Measurements from ENCODE around the gene PLXNA2. TPM values are rescaled to one million over a fixed set of nuclear protein-coding genes. Genes with fewer than 3 reads are reported as not detected.

PLXNA2 gene
- total RNA-seq, 1 experiment from 2014 or later = 69.7 TPM

- Mint-ChIP-seq H3K4me1 (ENCODE audit: insufficient read depth, unreplicated experiment) (no peaks in the 10 kb centered on the region), H3K27ac (ENCODE audit: low read depth, unreplicated experiment) (peak overlapping the region; percentile 16), H3K27me3 (ENCODE audit: insufficient read depth, unreplicated experiment) (no peaks in the 10 kb centered on the region), H3K9me3 (ENCODE audit: unreplicated experiment) (no peaks in the 10 kb centered on the region), H3K4me3 (ENCODE audit: unreplicated experiment) (no peak overlapping the region), H3K36me3 (ENCODE audit: insufficient read depth, unreplicated experiment) (peaks cover 63% of the 10 kb centered on the region)
- no TSS peak for BruUV-seq (replicated peaks)
- ChIA-PET POLR2A (interaction anchor here (1.1 to 1.4 kb wide), 3 partner anchors 9 to 208 kb away, joined by 3 to 6 read pairs (median 3); partner anchors contain the start of gene PLXNA2), CTCF (interaction anchor here (0.6 to 16.5 kb wide), 13 partner anchors 10 to 1317 kb away, joined by 3 to 347 read pairs (median 4); partner anchors contain the start of gene PLXNA2)
- no peak for TF ChIP-seq CTCF (IDR thresholded peaks at IDR 0.05; ENCODE audit: unreplicated experiment)
- intact Hi-C loops (cut with micrococcal nuclease) = loop anchor here (1.0 to 5.0 kb wide), 2 partner anchors 55 to 208 kb away; no protein-coding TSS in a partner anchor
- no peak for DNase-seq (ENCODE audit: unreplicated experiment)
Observed at GRCh38 chr1:208036918-208037766, 207.0 kb downstream of the PLXNA2 start.

GRCh38 chr1:208036106-208036808, 207.9 kb downstream of the PLXNA2 start:
- CTCF ChIA-PET = interaction anchor here (0.6 to 16.5 kb wide), 23 partner anchors 9 to 1347 kb away, joined by 3 to 347 read pairs (median 4); partner anchors contain the start of gene PLXNA2
- peaks cover 63% of the 10 kb centered on the region for H3K36me3 Mint-ChIP-seq (ENCODE audit: insufficient read depth, unreplicated experiment)
- peak; percentile 51 for TF ChIP-seq CTCF (IDR thresholded peaks at IDR 0.05; ENCODE audit: unreplicated experiment)
- BruUV-seq (replicated peaks) = no TSS peak
- intact Hi-C loops (cut with micrococcal nuclease) = loop anchor here (1.0 to 5.0 kb wide), 2 partner anchors 56 to 209 kb away; no protein-coding TSS in a partner anchor
- H3K4me1 Mint-ChIP-seq (ENCODE audit: insufficient read depth, unreplicated experiment) = no peaks in the 10 kb centered on the region
- no peak overlapping the region for H3K4me3 Mint-ChIP-seq (ENCODE audit: unreplicated experiment)
- DNase-seq (ENCODE audit: unreplicated experiment) = peak; percentile 56
- POLR2A ChIA-PET = interaction anchor here (1.4 kb wide), 2 partner anchors 8 to 208 kb away, joined by 3 to 6 read pairs; partner anchors contain the start of gene PLXNA2
- H3K9me3 Mint-ChIP-seq (ENCODE audit: unreplicated experiment) = no peaks in the 10 kb centered on the region
- H3K27ac Mint-ChIP-seq (ENCODE audit: low read depth, unreplicated experiment) = peak overlapping the region; percentile 16
- H3K27me3 Mint-ChIP-seq (ENCODE audit: insufficient read depth, unreplicated experiment) = no peaks in the 10 kb centered on the region

GRCh38 chr1:208034135-208034534, 210.0 kb downstream of the PLXNA2 start:
- intact Hi-C loops (cut with micrococcal nuclease) = no loop called here
- no peak for DNase-seq (ENCODE audit: unreplicated experiment)
- CTCF ChIA-PET = interaction anchor here (1.0 to 16.5 kb wide), 7 partner anchors 12 to 208 kb away, joined by 4 to 347 read pairs (median 5); partner anchors contain the start of gene PLXNA2

More at GRCh38 chr1:208034135-208034534, 210.0 kb downstream of the PLXNA2 start:
- TF ChIP-seq CTCF (IDR thresholded peaks at IDR 0.05; ENCODE audit: unreplicated experiment) = no peak
- no peaks in the 10 kb centered on the region for H3K9me3 Mint-ChIP-seq (ENCODE audit: unreplicated experiment)
- no peak overlapping the region for H3K27ac Mint-ChIP-seq (ENCODE audit: low read depth, unreplicated experiment)
- no TSS peak for BruUV-seq (replicated peaks)
- H3K27me3 Mint-ChIP-seq (ENCODE audit: insufficient read depth, unreplicated experiment) = no peaks in the 10 kb centered on the region
- peaks cover 67% of the 10 kb centered on the region for H3K36me3 Mint-ChIP-seq (ENCODE audit: insufficient read depth, unreplicated experiment)
- POLR2A ChIA-PET = no interaction called here
- H3K4me1 Mint-ChIP-seq (ENCODE audit: insufficient read depth, unreplicated experiment) = no peaks in the 10 kb centered on the region
- no peak overlapping the region for H3K4me3 Mint-ChIP-seq (ENCODE audit: unreplicated experiment)
